ENCODE results near the gene ACY1. TPM values are rescaled to one million over a fixed set of nuclear protein-coding genes. Genes with fewer than 3 reads are reported as not detected.

ACY1 gene
- polyA plus RNA-seq, 1 donor = 269 TPM

DNA sequence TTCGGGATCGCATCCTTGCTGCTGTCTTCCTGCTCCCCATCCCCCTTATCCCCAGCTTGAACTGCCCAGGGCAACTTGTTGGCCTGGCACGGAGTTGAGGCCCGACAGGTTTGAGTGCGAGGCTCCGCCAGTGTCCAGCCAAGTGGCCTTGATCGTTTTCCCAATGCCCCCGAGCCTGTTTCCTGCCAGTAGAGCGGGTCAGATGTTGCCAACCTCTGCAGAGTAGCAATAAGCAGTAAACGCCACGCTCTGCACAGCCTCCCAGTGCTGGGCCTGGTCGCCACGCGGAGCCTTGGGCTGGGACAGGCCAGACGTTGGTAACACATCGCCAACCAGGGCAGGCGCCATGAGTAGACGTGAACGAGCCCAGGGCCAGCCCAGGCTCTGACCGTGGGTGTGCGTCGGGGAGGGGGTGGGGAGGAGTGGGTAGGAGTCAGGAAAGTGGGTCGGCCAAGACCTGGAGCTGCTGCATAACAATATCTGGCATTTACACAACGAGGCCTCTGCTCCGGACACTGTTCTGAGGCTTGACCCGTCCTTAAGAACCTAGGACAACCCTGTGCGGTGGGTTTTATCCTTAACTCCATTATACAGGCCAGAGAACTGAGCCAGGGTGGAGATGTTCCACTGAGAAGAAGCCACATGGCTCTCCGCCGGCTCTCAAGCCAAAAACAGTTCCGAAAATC is 8.9 kb upstream of the ACY1 start:
- H3K27ac ChIP-seq (ENCODE audit: low read length) = peak overlapping the region; percentile 96
- H3K4me3 ChIP-seq (ENCODE audit: low read length) = peak overlapping the region; percentile 93
- H3K27me3 ChIP-seq (ENCODE audit: control insufficient read depth, insufficient read depth, low read length) = no peaks in the 10 kb centered on the region
- no peak for DNase-seq
- H3K36me3 ChIP-seq (ENCODE audit: control insufficient read depth, insufficient read depth, low read length) = peaks cover 3% of the 10 kb centered on the region
- H3K9me3 ChIP-seq (ENCODE audit: control insufficient read depth, low read depth, low read length) = no peaks in the 10 kb centered on the region
- H3K4me1 ChIP-seq (ENCODE audit: control insufficient read depth, insufficient read depth, low read length) = peaks cover 14% of the 10 kb centered on the region
- no CpG with 5 or more reads among the region's 30 CpGs for WGBS (ENCODE audit: insufficient coverage, low lambda C conversion rate)

DNA sequence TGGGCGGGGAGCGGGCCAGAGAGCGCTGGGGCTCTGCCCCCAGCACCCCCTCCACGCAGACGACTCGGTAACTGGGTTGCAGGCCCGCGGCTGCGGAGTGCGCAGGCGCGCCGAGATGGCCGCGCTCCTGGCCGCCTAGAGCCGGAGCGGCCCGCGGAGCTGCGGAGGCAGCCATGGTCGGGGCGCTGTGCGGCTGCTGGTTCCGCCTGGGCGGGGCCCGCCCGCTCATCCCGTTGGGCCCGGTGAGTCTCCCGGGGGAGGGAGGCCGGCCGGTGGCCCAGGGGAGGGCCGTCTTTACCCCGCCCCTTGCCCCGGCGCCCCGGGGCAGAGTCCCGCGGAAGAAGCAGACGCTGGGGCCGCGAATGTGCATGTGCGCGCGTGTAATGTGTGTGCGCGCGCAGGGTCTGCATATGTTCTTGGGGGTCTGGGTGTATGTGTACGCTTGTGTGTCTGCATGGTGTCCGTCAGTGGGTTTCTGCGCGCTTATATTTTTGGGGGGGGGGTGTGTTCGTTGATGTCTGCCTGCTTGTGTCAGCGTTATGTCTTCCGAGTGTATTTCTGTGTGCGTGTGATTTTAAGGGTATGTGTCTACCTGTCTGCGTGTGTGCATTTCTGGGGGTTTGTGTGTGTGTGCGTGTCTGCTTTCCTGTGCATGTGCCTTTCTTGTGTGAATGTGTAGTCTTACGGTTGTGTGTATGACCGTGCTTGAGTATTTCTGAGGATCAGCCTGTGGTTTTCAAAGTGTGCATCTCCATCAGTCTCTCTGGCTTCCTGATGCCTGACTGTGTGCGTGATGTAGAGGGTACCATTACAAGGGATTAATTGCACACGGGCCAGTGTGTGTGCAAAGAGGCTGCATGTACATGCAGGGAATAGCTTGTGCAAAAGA is 8.1 kb upstream of the ACY1 start, which contains the start of gene ABHD14A:
Gene ABHD14A (plus strand): TSS at position 102 of the 889 bp plus-strand sequence. CDS start 72 bp downstream, at position 174.
- peak; percentile 89 to 94 for DNase-seq
- peak within 1 kb of the TSS; percentile 93 for H3K4me3 ChIP-seq (ENCODE audit: low read length)
- peaks cover 4% of the 10 kb centered on the region for H3K36me3 ChIP-seq (ENCODE audit: control insufficient read depth, insufficient read depth, low read length)
- peaks cover 14% of the 10 kb centered on the region for H3K4me1 ChIP-seq (ENCODE audit: control insufficient read depth, insufficient read depth, low read length)
- no peaks in the 10 kb centered on the region for H3K27me3 ChIP-seq (ENCODE audit: control insufficient read depth, insufficient read depth, low read length)
- no CpG with 5 or more reads among the region's 63 CpGs for WGBS (ENCODE audit: insufficient coverage, low lambda C conversion rate)
- H3K27ac ChIP-seq (ENCODE audit: low read length) = peak within 1 kb of the TSS; percentile 96
- H3K9me3 ChIP-seq (ENCODE audit: control insufficient read depth, low read depth, low read length) = no peaks in the 10 kb centered on the region

DNA sequence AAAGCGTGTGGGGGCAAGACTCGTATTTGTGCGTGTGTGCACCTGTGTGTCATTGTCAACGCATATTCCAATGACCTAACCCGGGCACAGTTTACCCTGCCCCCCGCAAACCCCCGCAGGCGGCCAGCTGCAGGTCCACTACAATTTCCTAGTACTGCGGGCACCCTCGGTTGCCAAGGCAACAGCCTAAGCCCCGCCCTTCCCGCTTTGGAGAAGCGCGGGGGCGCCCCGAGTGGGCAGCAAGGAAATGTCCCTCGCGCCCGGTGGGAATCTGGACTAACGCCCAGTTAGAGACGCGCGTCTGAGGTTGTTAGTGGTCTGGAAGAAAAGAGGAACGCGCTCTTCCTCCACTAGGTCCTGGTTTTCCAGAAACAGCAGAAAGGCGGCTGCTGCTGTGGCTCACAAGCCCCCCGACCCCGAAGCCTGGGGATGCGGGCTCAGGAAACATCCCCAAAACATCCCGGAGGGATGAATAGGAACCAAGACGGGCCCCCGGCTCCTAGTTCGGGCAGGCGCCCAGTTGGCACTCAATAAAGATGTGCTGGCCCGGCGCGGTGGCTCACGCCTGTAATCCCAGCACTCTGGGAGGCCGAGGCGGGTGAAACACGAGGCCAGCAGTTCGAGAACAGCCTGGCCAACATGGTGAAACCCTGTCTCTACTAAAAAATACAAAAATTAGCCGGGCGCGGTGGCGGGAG is 7.3 kb upstream of the ACY1 start:
- Histone ChIP-seq H3K27ac (ENCODE audit: low read length) (peak overlapping the region; percentile 96), H3K4me1 (ENCODE audit: control insufficient read depth, insufficient read depth, low read length) (peaks cover 17% of the 10 kb centered on the region), H3K36me3 (ENCODE audit: control insufficient read depth, insufficient read depth, low read length) (peaks cover 5% of the 10 kb centered on the region), H3K4me3 (ENCODE audit: low read length) (peak overlapping the region; percentile 93), H3K9me3 (ENCODE audit: control insufficient read depth, low read depth, low read length) (no peaks in the 10 kb centered on the region), H3K27me3 (ENCODE audit: control insufficient read depth, insufficient read depth, low read length) (no peaks in the 10 kb centered on the region)
- no CpG with 5 or more reads among the region's 46 CpGs for WGBS (ENCODE audit: insufficient coverage, low lambda C conversion rate)
- peak; percentile 56 to 74 for DNase-seq

DNA sequence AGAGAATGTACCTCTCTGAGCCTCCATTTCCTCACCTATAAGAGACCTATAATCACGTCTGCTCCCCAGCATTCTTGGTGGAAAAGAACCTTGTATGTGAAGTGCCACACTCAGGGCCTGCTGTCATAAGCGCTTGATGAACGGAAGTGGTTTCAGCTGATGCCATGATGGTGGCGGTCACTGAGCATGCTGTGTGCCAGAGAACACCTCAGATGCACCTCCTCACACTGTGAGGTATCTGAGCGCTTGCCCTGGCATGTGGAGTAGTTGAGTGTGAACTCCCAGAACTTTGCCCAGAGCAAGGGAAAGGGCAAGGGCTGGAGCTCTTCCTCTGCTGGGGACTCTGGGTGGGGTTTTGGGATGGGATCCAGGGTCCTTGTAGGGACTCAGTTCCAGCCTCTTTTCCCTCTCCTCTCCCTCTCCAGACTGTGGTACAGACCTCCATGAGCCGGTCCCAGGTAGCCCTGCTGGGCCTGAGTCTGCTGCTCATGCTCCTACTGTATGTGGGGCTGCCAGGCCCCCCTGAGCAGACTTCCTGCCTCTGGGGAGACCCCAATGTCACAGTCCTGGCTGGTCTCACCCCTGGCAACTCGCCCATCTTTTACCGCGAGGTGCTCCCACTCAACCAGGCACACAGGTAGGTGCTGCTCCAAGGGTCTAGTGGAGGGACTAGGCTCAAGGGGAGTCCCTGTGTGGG is 5.7 kb upstream of the ACY1 start:
- DNase-seq = no peak
- Histone ChIP-seq H3K27me3 (ENCODE audit: control insufficient read depth, insufficient read depth, low read length) (no peaks in the 10 kb centered on the region), H3K27ac (ENCODE audit: low read length) (no peak overlapping the region), H3K4me3 (ENCODE audit: low read length) (no peak overlapping the region), H3K36me3 (ENCODE audit: control insufficient read depth, insufficient read depth, low read length) (peaks cover 5% of the 10 kb centered on the region), H3K4me1 (ENCODE audit: control insufficient read depth, insufficient read depth, low read length) (peaks cover 32% of the 10 kb centered on the region), H3K9me3 (ENCODE audit: control insufficient read depth, low read depth, low read length) (no peaks in the 10 kb centered on the region)
- no CpG with 5 or more reads among the region's 9 CpGs for WGBS (ENCODE audit: insufficient coverage, low lambda C conversion rate)

DNA sequence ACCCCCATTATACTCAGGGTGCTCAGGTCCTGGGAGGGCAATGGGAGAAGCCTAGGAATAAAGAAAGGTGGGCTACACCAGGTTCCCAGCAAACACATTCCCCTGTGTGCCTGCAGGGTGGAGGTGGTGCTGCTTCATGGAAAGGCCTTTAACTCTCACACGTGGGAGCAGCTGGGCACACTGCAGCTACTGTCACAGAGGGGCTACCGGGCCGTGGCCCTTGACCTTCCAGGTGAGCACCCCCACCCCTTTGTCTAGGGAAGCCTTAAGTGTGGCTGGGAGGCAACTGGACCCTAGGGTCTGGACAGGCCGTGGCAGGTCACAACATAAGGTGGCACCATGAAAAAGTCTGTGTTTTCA is 5.2 kb upstream of the ACY1 start:
- no peak for DNase-seq
- Histone ChIP-seq H3K36me3 (ENCODE audit: control insufficient read depth, insufficient read depth, low read length) (peaks cover 5% of the 10 kb centered on the region), H3K4me1 (ENCODE audit: control insufficient read depth, insufficient read depth, low read length) (peaks cover 35% of the 10 kb centered on the region), H3K27ac (ENCODE audit: low read length) (no peak overlapping the region), H3K27me3 (ENCODE audit: control insufficient read depth, insufficient read depth, low read length) (no peaks in the 10 kb centered on the region), H3K4me3 (ENCODE audit: low read length) (no peak overlapping the region), H3K9me3 (ENCODE audit: control insufficient read depth, low read depth, low read length) (no peaks in the 10 kb centered on the region)
- no CpG with 5 or more reads among the region's 4 CpGs for WGBS (ENCODE audit: insufficient coverage, low lambda C conversion rate)

DNA sequence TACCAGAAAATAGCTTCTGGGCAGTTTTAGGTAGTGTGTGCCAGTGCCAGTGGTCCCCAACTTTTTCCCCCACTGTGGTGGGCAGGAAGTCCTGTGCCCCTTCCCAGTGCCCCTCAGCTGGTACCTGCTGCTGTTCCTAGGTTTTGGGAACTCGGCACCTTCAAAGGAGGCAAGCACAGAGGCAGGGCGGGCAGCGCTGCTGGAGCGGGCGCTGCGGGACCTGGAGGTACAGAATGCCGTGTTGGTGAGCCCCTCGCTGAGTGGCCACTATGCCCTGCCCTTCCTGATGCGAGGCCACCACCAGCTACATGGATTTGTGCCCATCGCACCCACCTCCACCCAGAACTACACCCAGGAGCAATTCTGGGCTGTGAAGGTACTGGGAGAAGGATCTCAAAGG is 3.1 kb upstream of the ACY1 start:
- peaks cover 44% of the 10 kb centered on the region for H3K4me1 ChIP-seq (ENCODE audit: control insufficient read depth, insufficient read depth, low read length)
- no peaks in the 10 kb centered on the region for H3K27me3 ChIP-seq (ENCODE audit: control insufficient read depth, insufficient read depth, low read length)
- no peak overlapping the region for H3K4me3 ChIP-seq (ENCODE audit: low read length)
- no peak for DNase-seq
- no peaks in the 10 kb centered on the region for H3K9me3 ChIP-seq (ENCODE audit: control insufficient read depth, low read depth, low read length)
- H3K36me3 ChIP-seq (ENCODE audit: control insufficient read depth, insufficient read depth, low read length) = peaks cover 5% of the 10 kb centered on the region
- no CpG with 5 or more reads among the region's 10 CpGs for WGBS (ENCODE audit: insufficient coverage, low lambda C conversion rate)
- H3K27ac ChIP-seq (ENCODE audit: low read length) = no peak overlapping the region

DNA sequence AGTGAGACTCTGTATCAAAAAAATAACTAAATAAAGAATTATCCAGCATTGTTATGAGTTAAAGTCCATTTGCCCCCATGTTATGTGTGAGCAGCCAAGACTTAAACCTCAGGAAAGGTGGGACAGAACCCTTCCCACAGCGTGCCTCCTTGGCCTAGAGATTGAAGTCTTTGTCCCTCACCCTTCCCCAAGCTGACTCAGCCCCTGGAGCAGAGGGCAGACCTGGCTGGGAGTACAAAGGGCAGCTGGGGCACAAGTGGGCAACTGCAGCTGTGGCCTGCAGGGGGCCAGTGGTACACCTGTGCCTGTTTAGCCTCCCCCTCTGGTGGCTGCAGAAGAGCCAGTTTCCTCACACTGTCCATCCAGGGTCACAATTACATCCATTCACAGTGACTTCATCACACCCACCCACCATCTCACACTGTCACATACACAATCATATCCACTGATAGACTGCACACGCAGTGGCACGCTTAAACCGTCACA is 940 bp upstream of the ACY1 start:
- H3K27ac ChIP-seq (ENCODE audit: low read length) = peak overlapping the region; percentile 100
- WGBS (ENCODE audit: insufficient coverage, low lambda C conversion rate) = no CpG with 5 or more reads among the region's 4 CpGs

DNA sequence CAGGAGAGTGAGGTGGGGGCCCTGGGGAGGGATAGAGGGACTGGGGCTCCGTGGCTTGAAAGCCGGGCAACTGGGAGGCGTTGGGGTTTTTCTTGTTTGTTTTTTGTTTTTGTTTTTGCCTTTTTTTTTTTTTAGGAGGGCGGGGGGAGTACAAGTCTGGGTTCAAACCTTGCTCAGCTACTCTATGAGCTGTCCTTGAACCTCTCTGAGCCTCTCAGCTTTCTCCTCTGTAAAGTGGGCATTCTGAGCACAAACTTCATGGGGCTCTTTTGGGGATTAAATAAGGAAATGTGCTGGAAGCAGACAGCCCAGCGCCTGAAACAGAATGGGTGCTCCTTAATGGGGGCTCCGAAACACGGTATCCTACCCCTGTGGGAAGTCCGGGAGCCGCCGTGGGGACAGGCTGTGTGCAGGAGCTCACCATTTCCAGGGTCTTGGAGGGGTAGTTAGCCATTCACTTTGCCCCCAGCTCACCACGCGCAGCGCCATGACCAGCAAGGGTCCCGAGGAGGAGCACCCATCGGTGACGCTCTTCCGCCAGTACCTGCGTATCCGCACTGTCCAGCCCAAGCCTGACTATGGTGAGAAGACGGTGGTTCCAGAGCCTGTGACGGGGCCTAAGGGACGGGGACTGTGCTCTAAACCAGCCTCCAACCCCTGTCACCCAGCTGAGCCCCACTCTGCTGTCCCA is 388 bp downstream of the ACY1 start:
- H3K36me3 ChIP-seq (ENCODE audit: control insufficient read depth, insufficient read depth, low read length) = peaks cover 13% of the 10 kb centered on the region
- H3K27me3 ChIP-seq (ENCODE audit: control insufficient read depth, insufficient read depth, low read length) = no peaks in the 10 kb centered on the region
- peak overlapping the region; percentile 100 for H3K27ac ChIP-seq (ENCODE audit: low read length)
- H3K4me3 ChIP-seq (ENCODE audit: low read length) = peak overlapping the region; percentile 74
- DNase-seq = no peak
- no peaks in the 10 kb centered on the region for H3K9me3 ChIP-seq (ENCODE audit: control insufficient read depth, low read depth, low read length)
- no CpG with 5 or more reads among the region's 22 CpGs for WGBS (ENCODE audit: insufficient coverage, low lambda C conversion rate)
- peaks cover 62% of the 10 kb centered on the region for H3K4me1 ChIP-seq (ENCODE audit: control insufficient read depth, insufficient read depth, low read length)

More for the DNA sequence above, 940 bp upstream of the ACY1 start:
- Histone ChIP-seq H3K4me3 (ENCODE audit: low read length) (peak overlapping the region; percentile 74), H3K4me1 (ENCODE audit: control insufficient read depth, insufficient read depth, low read length) (peaks cover 59% of the 10 kb centered on the region), H3K36me3 (ENCODE audit: control insufficient read depth, insufficient read depth, low read length) (peaks cover 9% of the 10 kb centered on the region), H3K9me3 (ENCODE audit: control insufficient read depth, low read depth, low read length) (no peaks in the 10 kb centered on the region), H3K27me3 (ENCODE audit: control insufficient read depth, insufficient read depth, low read length) (no peaks in the 10 kb centered on the region)
- peak; percentile 95 to 98 for DNase-seq

DNA sequence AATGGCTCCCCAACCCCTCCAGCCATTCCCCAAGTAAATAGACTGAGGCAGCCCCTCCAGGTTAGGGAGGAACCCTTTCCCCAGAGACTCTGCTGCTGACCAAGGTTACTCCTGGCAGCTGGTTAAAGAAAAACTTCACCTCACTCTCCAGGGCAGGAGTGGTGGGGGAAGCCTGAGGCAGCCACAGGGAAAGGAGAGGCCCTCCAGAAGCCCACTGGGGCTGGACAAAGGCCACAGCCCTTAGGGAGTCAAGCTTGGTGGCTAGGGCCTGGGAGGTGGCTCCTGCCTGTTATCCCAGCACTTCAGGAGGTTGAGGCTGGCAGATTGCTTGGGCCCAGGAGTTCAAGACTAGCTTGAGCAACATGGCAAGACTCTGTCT is 923 bp downstream of the ACY1 start:
- H3K4me1 ChIP-seq (ENCODE audit: control insufficient read depth, insufficient read depth, low read length) = peaks cover 62% of the 10 kb centered on the region

More for the DNA sequence above, 923 bp downstream of the ACY1 start:
- Histone ChIP-seq H3K27me3 (ENCODE audit: control insufficient read depth, insufficient read depth, low read length) (no peaks in the 10 kb centered on the region), H3K9me3 (ENCODE audit: control insufficient read depth, low read depth, low read length) (no peaks in the 10 kb centered on the region), H3K4me3 (ENCODE audit: low read length) (peak overlapping the region; percentile 74), H3K27ac (ENCODE audit: low read length) (peak overlapping the region; percentile 100), H3K36me3 (ENCODE audit: control insufficient read depth, insufficient read depth, low read length) (peaks cover 17% of the 10 kb centered on the region)
- peak in 1 of 2 donors; percentile 59 for DNase-seq

Measured in large intestine (tissue), 3 donors.